SK-N-SH (cell line): Measurements from ENCODE around the gene CES3. TPM values are rescaled to one million over a fixed set of nuclear protein-coding genes. Genes with fewer than 3 reads are reported as not detected.
"Not testable (repeated sequence)": the region's sequence is repeated elsewhere in the genome, so short reads cannot be mapped to it uniquely, and the experiment has no call there.

ENCODE experiments used
- CTCF ChIA-PET: fragments of 300-600, 350-600 bp; formaldehyde crosslinking; extraction: SDS; loops from one replicate; lab custom pipeline; 2021; lab: Yijun Ruan, JAX
- POLR2A ChIA-PET: fragments of 350-600 bp; sonication (Branson Sonifier 250); formaldehyde crosslinking; extraction: SDS; loops from one replicate; lab custom pipeline; 2020; ENCODE audit warnings: antibody characterized with exemption, inconsistent platforms; lab: Yijun Ruan, JAX
- DNase-seq: peaks from one replicate; pipeline ENCODE4 v3.0.0; 2012
- H2AFZ ChIP-seq: fragments of 200-600 bp; sonication (generic); 2 replicates; pipeline ENCODE4 v1.8.1; 2016; ENCODE audit warnings: antibody characterized with exemption, mild to moderate bottlenecking, low read depth
- H3F3A ChIP-seq: fragments of 200-600 bp; sonication (generic); replicated peaks from 2 replicates; pipeline ENCODE3; 2016; ENCODE audit warnings: antibody characterized with exemption, mild to moderate bottlenecking; ENCODE audit not compliant: insufficient read depth
- H3K27ac ChIP-seq, 2 experiments: fragments of 200-500 bp in 1 of 2; fragments of 200-600 bp in 1 of 2; sonication (Bioruptor generic) in 1 of 2; sonication (generic), shearing (Covaris generic) in 1 of 2; 2 replicates each; pipeline versions ENCODE4 v1.5.1 to v1.6.1; 2014 to 2016; ENCODE audit warnings: low read depth in 2 of 2, inconsistent platforms in 1 of 2, low read length in 1 of 2, mild to moderate bottlenecking in 1 of 2, mixed read lengths in 1 of 2
- H3K27me3 ChIP-seq: fragments of 200-600 bp; sonication (generic), shearing (Covaris generic); 2 replicates; pipeline ENCODE4 v1.6.1; 2016; ENCODE audit warnings: mixed run types; ENCODE audit not compliant: insufficient read depth
- H3K36me3 ChIP-seq, 2 experiments: fragments of 200-500 bp in 1 of 2; fragments of 200-600 bp in 1 of 2; sonication (Bioruptor generic) in 1 of 2; sonication (generic) in 1 of 2; replicated peaks in 1 of 2; 2 replicates each; pipeline versions ENCODE3 to v1.5.1; 2014 to 2016; ENCODE audit warnings: low read length in 1 of 2, mild to moderate bottlenecking in 1 of 2; ENCODE audit not compliant: insufficient read depth in 2 of 2, control insufficient read depth in 1 of 2
- H3K4me1 ChIP-seq, 2 experiments: fragments of 200-500 bp in 1 of 2; fragments of 200-600 bp in 1 of 2; sonication (Bioruptor generic) in 1 of 2; sonication (generic), shearing (Covaris generic) in 1 of 2; 2 replicates each; pipeline versions ENCODE4 v1.5.1 to v1.6.1; 2014 to 2016; ENCODE audit warnings: low read depth in 1 of 2, low read length in 1 of 2, mixed run types in 1 of 2; ENCODE audit not compliant: insufficient read depth in 2 of 2, control insufficient read depth in 1 of 2
- H3K4me2 ChIP-seq: fragments of 200-600 bp; sonication (generic), shearing (Covaris generic); 2 replicates; pipeline ENCODE4 v1.6.1; 2017; ENCODE audit warnings: mixed run types
- H3K4me3 ChIP-seq, 2 experiments: fragments of 200-500 bp in 1 of 2; fragments of 200-600 bp in 1 of 2; sonication (Bioruptor generic) in 1 of 2; sonication (generic), shearing (Covaris generic) in 1 of 2; 2 replicates each; pipeline versions ENCODE4 v1.5.1 to v1.8.1; 2014 to 2016; ENCODE audit warnings: low read depth in 2 of 2, inconsistent platforms in 1 of 2, low read length in 1 of 2, mild to moderate bottlenecking in 1 of 2, mixed read lengths in 1 of 2, moderate library complexity in 1 of 2
- H3K79me2 ChIP-seq: fragments of 200-600 bp; sonication (generic); 2 replicates; pipeline ENCODE4 v1.8.1; 2017; ENCODE audit warnings: mild to moderate bottlenecking; ENCODE audit not compliant: insufficient read depth
- H3K9ac ChIP-seq: fragments of 200-600 bp; sonication (generic); 2 replicates; pipeline ENCODE4 v1.6.1; 2017; ENCODE audit warnings: mixed run types
- H3K9me2 ChIP-seq: fragments of 200-600 bp; sonication (generic); 2 replicates; pipeline ENCODE4 v1.6.1; 2017; ENCODE audit warnings: mixed run types
- H3K9me3 ChIP-seq: fragments of 200-600 bp; sonication (generic); 2 replicates; pipeline ENCODE4 v1.6.1; 2017; ENCODE audit warnings: mixed run types, mild to moderate bottlenecking, moderate library complexity
- H4K20me1 ChIP-seq: fragments of 200-600 bp; sonication (generic); 2 replicates; pipeline ENCODE4 v1.6.1; 2017; ENCODE audit warnings: mild to moderate bottlenecking, mixed run types; ENCODE audit not compliant: insufficient read depth
- CTCF ChIP-seq: fragments of 200-600 bp; sonication (generic); IDR thresholded peaks from 2 replicates; pipeline ENCODE4 v1.6.1; 2017; ENCODE audit warnings: antibody characterized with exemption, mild to moderate bottlenecking, moderate library complexity
- ELF1 ChIP-seq: IDR thresholded peaks from 2 replicates; pipeline ENCODE4 v1.4.0; 2012
- FOSL2 ChIP-seq: IDR thresholded peaks from 2 replicates; pipeline ENCODE4 v1.4.0; 2012; ENCODE audit warnings: low read depth, mild to moderate bottlenecking, moderate library complexity, borderline replicate concordance
- FOXJ3 ChIP-seq: sonication (generic); formaldehyde crosslinking; IDR thresholded peaks from 2 replicates; pipeline ENCODE4 v1.5.1; 2020; ENCODE audit warnings: mild to moderate bottlenecking, missing genetic modification reagents
- GATA2 ChIP-seq: sonication (generic); formaldehyde crosslinking; IDR thresholded peaks from 2 replicates; pipeline ENCODE4 v1.5.0; 2020; ENCODE audit warnings: mild to moderate bottlenecking, missing genetic modification reagents
- IRF3 ChIP-seq: fragments of 150-350 bp; IDR thresholded peaks from 2 replicates; pipeline ENCODE4 v1.6.1; 2016; ENCODE audit warnings: mild to moderate bottlenecking, low read depth, low read length
- MEF2A ChIP-seq: IDR thresholded peaks from 2 replicates; pipeline ENCODE4 v1.4.0; 2012; ENCODE audit warnings: low read depth, borderline replicate concordance
- POLR2AphosphoS5 ChIP-seq: IDR thresholded peaks from 2 replicates; pipeline ENCODE4 v1.6.1; 2012; ENCODE audit warnings: low read depth, low read length
- RAD21 ChIP-seq: IDR thresholded peaks from 2 replicates; pipeline ENCODE4 v1.6.1; 2012; ENCODE audit warnings: mild to moderate bottlenecking, low read length
- SIN3A ChIP-seq: IDR thresholded peaks from 2 replicates; pipeline ENCODE4 v1.6.1; 2012; ENCODE audit warnings: low read depth, mild to moderate bottlenecking, low read length, moderate library complexity, borderline replicate concordance
- USF1 ChIP-seq: IDR thresholded peaks from 2 replicates; pipeline ENCODE4 v1.4.0; 2012; ENCODE audit warnings: low read depth, borderline replicate concordance
- WGBS: methylation state at CpG from one replicate; pipeline ENCODE4 v1.1.6; 2017; ENCODE audit warnings: low lambda C conversion rate; 5-methylcytosine and 5-hydroxymethylcytosine counted together
- polyA plus RNA-seq, 3 experiments: library from polyadenylated mRNA; depleted of rRNA; stranded (reverse); fragments of >200 nt; gene quantifications; 2 replicates each; pipeline ENCODE4 v1.2.3, GENCODE V29; 2012

CES3 gene
- polyA plus RNA-seq, 1 of the 3 experiments (the other 2 are of a cell fraction): 1.4 TPM

- TF ChIP-seq FOSL2: no peak
- TF ChIP-seq RAD21: no peak
- TF ChIP-seq GATA2 (CRISPR knock-in tag): no peak
- TF ChIP-seq ELF1: peak; percentile 94
- peak; percentile 85 for TF ChIP-seq POLR2AphosphoS5
- TF ChIP-seq CTCF: no peak
- TF ChIP-seq FOXJ3 (CRISPR knock-in tag): 0 out of 2 replicates have a peak, but pooled peaks have one; percentile 28
- no peak for TF ChIP-seq MEF2A
- no peak for TF ChIP-seq USF1
- TF ChIP-seq, all 33 proteins: peak for 12
Measured at GRCh38 chr16:66934138-66934838, 26.8 kb upstream of the CES3 start, which contains the start of gene CIAO2B (continued).

GRCh38 chr16:66934839-66935313 is 26.2 kb upstream of the CES3 start:
- Histone ChIP-seq H2AFZ (peak overlapping the region; percentile 68), H3K27ac (peak overlapping the region; percentile 82 to 85), H3K9ac (peak overlapping the region; percentile 97), H3K36me3 (peaks cover 18 to 23% of the 10 kb centered on the region in 2 experiments), H3K4me1 (peaks cover 7 to 24% of the 10 kb centered on the region in 2 experiments; a peak in 2 of 4 replicates), H3F3A (peaks cover 10% of the 10 kb centered on the region), H3K79me2 (peaks cover 65% of the 10 kb centered on the region), H4K20me1 (peaks cover 24% of the 10 kb centered on the region), H3K4me2 (peak overlapping the region; percentile 96), H3K4me3 (peak overlapping the region; percentile 85 to 88)
- under 1% methylated on average over 19 of the region's 24 CpGs for WGBS
- H3K9me3 ChIP-seq, H3K9me2 ChIP-seq, H3K27me3 ChIP-seq, DNase-seq: not testable (repeated sequence)
- POLR2A ChIA-PET: interaction anchor here (0.6 to 0.7 kb wide), 2 partner anchors 8 to 138 kb away, joined by 3 to 4 read pairs; no protein-coding TSS in a partner anchor
- CTCF ChIA-PET: interaction anchor here (1.3 to 4.2 kb wide), 3 partner anchors 19 to 220 kb away, joined by 5 to 35 read pairs (median 6); no protein-coding TSS in a partner anchor

- peaks cover 7 to 24% of the 10 kb centered on the region in 2 experiments; a peak in 2 of 4 replicates for H3K4me1 ChIP-seq
- H3K36me3 ChIP-seq: peaks cover 18 to 28% of the 10 kb centered on the region in 2 experiments
- H3F3A ChIP-seq: peaks cover 10% of the 10 kb centered on the region
- 41% methylated on average over 24 of the region's 44 CpGs for WGBS
- H3K9me2 ChIP-seq: no peaks in the 10 kb centered on the region
- peaks cover 65% of the 10 kb centered on the region for H3K79me2 ChIP-seq
- ChIA-PET CTCF (interaction anchor here (0.9 to 1.6 kb wide), 4 partner anchors 12 to 40 kb away, joined by 3 to 5 read pairs (median 4); no protein-coding TSS in a partner anchor), POLR2A (no interaction called here)
- H4K20me1 ChIP-seq: peaks cover 24% of the 10 kb centered on the region
- DNase-seq: peak; percentile 71
- H3K9me3 ChIP-seq: no peaks in the 10 kb centered on the region
- peak within 1 kb of the TSS; percentile 68 for H2AFZ ChIP-seq
- peak within 1 kb of the TSS; percentile 82 to 85 for H3K27ac ChIP-seq
- no peak for TF ChIP-seq IRF3
- TF ChIP-seq ELF1: no peak
- peak; percentile 27; the same call in 1 of the 2 replicates for TF ChIP-seq SIN3A
- peak within 1 kb of the TSS; percentile 85 to 88 for H3K4me3 ChIP-seq
- no peaks in the 10 kb centered on the region for H3K27me3 ChIP-seq
- H3K9ac ChIP-seq: peak within 1 kb of the TSS; percentile 97
- peak within 1 kb of the TSS; percentile 96 for H3K4me2 ChIP-seq
Measured at GRCh38 chr16:66935314-66936011, 25.6 kb upstream of the CES3 start, which contains the start of gene CES2. CES2 (plus strand) TSS chr16:66935516; CDS start chr16:66935636, 120 bp downstream.
